Bronchial epithelial cell (primary cell): ENCODE measurements around the gene ZNF620. TPM values are rescaled to one million over a fixed set of nuclear protein-coding genes. Genes with fewer than 3 reads are reported as not detected.

Source experiments
- DNase-seq: peaks from one replicate; pipeline ENCODE4 v3.0.0-alpha.2; 2010; ENCODE audit warnings: low read depth
- FAIRE-seq: peaks from 2 replicates; lab custom pipeline; 2011; peaks lifted over from hg19 to GRCh38; lab: Jason Lieb, UNC
- H3K27me3 ChIP-seq: 2 replicates; pipeline ENCODE4 v1.5.1; 2011; ENCODE audit warnings: low read length; ENCODE audit not compliant: control insufficient read depth, insufficient read depth
- H3K36me3 ChIP-seq: 2 replicates; pipeline ENCODE4 v1.5.1; 2011; ENCODE audit warnings: low read length; ENCODE audit not compliant: control insufficient read depth, insufficient read depth
- H3K4me3 ChIP-seq: 2 replicates; pipeline ENCODE4 v1.5.1; 2011; ENCODE audit warnings: mild to moderate bottlenecking, low read depth, low read length, control low read depth
- total RNA-seq: library from RNA; depleted of rRNA; stranded (reverse); fragments of >200 nt; gene quantifications from 2 replicates; pipeline ENCODE4 v1.2.1, GENCODE V29; 2014
- TF ChIP-seq, protein P1 (sequence below): IDR thresholded peaks from 2 replicates; pipeline ENCODE4 v1.5.1; 2011; ENCODE audit warnings: mild to moderate bottlenecking, moderate library complexity, low read length, control low read depth, inconsistent platforms; ENCODE audit not compliant: insufficient read depth, severe bottlenecking

Gene ZNF620
- total RNA-seq, 1 donor from 2014 or later: 0.53 TPM

GRCh38 chr3:40524222-40524567 lies 18.4 kb downstream of the ZNF620 start:
- FAIRE-seq: no peak
- DNase-seq: no peak
- peak overlapping the region; percentile 90 for H3K4me3 ChIP-seq
- peaks cover 5% of the 10 kb centered on the region for H3K36me3 ChIP-seq
- TF ChIP-seq, protein P1, sequence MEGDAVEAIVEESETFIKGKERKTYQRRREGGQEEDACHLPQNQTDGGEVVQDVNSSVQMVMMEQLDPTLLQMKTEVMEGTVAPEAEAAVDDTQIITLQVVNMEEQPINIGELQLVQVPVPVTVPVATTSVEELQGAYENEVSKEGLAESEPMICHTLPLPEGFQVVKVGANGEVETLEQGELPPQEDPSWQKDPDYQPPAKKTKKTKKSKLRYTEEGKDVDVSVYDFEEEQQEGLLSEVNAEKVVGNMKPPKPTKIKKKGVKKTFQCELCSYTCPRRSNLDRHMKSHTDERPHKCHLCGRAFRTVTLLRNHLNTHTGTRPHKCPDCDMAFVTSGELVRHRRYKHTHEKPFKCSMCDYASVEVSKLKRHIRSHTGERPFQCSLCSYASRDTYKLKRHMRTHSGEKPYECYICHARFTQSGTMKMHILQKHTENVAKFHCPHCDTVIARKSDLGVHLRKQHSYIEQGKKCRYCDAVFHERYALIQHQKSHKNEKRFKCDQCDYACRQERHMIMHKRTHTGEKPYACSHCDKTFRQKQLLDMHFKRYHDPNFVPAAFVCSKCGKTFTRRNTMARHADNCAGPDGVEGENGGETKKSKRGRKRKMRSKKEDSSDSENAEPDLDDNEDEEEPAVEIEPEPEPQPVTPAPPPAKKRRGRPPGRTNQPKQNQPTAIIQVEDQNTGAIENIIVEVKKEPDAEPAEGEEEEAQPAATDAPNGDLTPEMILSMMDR: no peak
- H3K27me3 ChIP-seq: no peaks in the 10 kb centered on the region

DNA sequence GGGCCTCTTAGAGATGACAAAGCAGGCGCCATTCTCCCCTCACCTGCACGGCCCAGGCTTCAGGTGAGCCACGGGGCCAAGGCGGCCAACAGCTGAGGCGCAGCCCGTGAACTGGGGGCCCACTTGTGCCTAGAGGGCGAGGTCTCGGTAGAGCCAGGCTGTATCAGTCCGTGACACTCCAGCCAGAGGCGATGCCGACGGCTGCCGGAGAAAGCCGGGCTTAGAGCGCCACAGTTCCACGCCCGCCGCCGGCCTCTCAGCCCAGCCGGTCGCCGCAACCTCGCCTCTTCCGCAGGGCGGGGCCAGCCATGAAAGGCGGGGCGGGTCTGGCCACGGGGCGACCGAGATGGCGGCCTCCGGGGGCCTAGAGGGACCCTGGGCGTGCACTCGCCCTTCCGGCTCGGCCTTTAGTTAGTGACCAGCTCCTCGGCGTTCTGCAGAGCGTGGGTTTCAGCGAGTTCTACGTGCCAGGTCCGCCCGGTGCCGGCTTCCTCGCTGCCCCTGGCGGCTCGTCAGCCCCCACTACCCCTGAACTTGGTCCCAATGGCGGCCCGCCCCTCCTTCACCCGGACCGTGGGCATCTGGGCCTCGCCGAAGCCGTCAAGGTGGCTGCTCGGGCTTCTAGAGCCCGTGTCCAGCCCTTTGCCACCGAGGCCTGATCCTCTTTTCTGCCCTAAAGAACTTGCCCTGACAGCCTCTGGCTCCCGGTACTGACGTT lies 18.9 kb downstream of the ZNF620 start, which contains the start of gene ZNF621:
ZNF621 (plus strand) TSS at position 393 of the 718 bp plus-strand sequence. CDS start 881 bp downstream, outside the sequence.
- H3K4me3 ChIP-seq: peak within 1 kb of the TSS; percentile 90
- DNase-seq: peak; percentile 57
- H3K36me3 ChIP-seq: peaks cover 7% of the 10 kb centered on the region
- no peak for FAIRE-seq
- TF ChIP-seq, protein P1: no peak
- no peaks in the 10 kb centered on the region for H3K27me3 ChIP-seq

DNA sequence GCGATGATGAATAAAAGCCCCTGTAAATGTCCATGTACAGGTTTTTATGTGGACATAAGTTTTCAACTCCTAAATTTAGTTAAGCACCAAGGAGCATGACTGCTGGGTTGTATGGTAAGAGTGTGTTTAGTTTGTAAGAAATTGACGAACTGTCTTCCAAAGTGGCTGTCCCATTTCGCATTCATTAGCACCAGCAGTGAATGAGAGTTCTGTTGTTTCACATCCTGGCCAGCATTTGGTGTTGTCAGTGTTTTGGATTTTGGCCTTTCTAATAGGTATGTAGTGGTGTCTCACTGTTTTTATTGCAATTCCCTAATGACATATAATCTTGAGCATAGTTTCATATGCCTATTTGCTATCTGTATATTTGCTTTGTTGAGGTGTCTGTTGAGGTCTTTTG lies 22.6 kb downstream of the ZNF620 start:
- peaks cover 23% of the 10 kb centered on the region for H3K36me3 ChIP-seq
- H3K4me3 ChIP-seq: no peak overlapping the region
- FAIRE-seq: no peak
- DNase-seq: no peak
- H3K27me3 ChIP-seq: no peaks in the 10 kb centered on the region
- TF ChIP-seq, protein P1: no peak

- no peak for FAIRE-seq
- Histone ChIP-seq H3K4me3 (no peak overlapping the region), H3K36me3 (peaks cover 23% of the 10 kb centered on the region), H3K27me3 (no peaks in the 10 kb centered on the region)
- DNase-seq: no peak
- TF ChIP-seq, protein P1: no peak
Observed at GRCh38 chr3:40532252-40532651, 26.4 kb downstream of the ZNF620 start.

DNA sequence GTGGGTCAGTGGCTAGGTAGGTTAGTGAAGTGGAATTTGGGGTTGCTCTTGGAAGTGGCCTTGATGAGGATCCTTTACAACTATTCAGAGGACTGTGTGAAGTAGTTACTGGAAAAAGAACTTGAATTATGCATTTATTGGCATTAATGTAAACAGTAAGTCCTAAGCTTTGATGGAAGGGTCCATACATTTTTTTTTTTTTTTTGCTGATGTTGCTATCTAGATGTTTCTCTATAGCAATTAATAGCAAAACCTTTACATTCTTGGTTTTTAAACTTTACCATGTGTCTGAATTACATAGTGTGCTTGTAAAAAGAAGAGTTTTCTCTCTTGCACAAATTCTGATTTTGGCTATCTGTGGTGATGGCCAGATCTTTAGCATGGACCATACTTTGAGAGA lies 28.4 kb downstream of the ZNF620 start:
- peaks cover 17% of the 10 kb centered on the region for H3K36me3 ChIP-seq
- FAIRE-seq: no peak
- no peak for DNase-seq
- no peak overlapping the region for H3K4me3 ChIP-seq
- TF ChIP-seq, protein P1: no peak
- no peaks in the 10 kb centered on the region for H3K27me3 ChIP-seq
